ENCODE data around the gene CR1. TPM values are rescaled to one million over a fixed set of nuclear protein-coding genes. Genes with fewer than 3 reads are reported as not detected.
"Not testable (repeated sequence)": the region's sequence is repeated elsewhere in the genome, so short reads cannot be mapped to it uniquely, and the experiment has no call there.

Gene CR1
- total RNA-seq, 1 donor from 2014 or later: 0.13 TPM

DNA sequence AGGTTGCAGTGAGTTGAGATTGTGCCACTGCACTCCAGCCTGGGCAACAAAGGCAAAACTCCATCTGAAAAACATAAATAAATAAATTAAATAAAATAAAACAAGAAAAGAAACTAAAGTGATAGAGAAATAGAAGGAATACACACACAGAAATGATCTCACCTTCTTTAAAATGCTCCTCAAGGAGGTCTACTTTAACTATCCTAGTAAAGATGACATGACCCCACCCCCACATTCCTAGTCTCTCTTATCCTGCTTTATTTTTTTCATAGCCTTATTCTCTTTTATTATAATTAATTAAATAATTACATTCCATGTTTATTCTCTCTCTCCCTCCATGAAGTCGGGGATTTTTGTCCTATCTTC, 131.0 kb downstream of the CR1 start:
- Histone ChIP-seq H3K4me3 (ENCODE audit: low read depth, low read length) (no peak overlapping the region), H3K36me3 (ENCODE audit: control insufficient read depth, insufficient read depth, low read length) (no peaks in the 10 kb centered on the region), H3K27me3 (ENCODE audit: control insufficient read depth, insufficient read depth, low read length) (no peaks in the 10 kb centered on the region)
- TF ChIP-seq, protein P1, sequence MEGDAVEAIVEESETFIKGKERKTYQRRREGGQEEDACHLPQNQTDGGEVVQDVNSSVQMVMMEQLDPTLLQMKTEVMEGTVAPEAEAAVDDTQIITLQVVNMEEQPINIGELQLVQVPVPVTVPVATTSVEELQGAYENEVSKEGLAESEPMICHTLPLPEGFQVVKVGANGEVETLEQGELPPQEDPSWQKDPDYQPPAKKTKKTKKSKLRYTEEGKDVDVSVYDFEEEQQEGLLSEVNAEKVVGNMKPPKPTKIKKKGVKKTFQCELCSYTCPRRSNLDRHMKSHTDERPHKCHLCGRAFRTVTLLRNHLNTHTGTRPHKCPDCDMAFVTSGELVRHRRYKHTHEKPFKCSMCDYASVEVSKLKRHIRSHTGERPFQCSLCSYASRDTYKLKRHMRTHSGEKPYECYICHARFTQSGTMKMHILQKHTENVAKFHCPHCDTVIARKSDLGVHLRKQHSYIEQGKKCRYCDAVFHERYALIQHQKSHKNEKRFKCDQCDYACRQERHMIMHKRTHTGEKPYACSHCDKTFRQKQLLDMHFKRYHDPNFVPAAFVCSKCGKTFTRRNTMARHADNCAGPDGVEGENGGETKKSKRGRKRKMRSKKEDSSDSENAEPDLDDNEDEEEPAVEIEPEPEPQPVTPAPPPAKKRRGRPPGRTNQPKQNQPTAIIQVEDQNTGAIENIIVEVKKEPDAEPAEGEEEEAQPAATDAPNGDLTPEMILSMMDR (IDR thresholded peaks at IDR 0.05; ENCODE audit: insufficient read depth, low read length, poor library complexity, severe bottlenecking): no peak
- no peak for DNase-seq (ENCODE audit: low read depth)

DNA sequence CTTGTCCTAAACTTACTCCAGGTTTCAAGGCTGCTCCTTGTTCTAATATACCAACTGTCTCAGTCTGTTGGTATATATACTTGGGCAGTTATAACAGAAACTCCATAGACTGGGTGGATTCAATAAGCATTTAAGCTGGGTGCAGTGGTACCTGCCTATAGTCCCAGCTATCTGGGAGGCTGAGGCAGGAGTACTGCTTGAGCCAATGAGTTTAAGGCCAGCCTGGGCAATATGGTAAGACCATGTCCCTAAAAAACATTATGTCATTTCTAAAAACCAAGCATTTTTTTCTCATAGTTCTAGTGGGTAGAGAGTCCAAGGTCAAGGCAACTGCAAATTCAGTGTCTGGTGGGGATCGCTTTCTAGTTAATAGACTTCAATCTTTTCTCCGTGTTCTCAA, 131.5 kb downstream of the CR1 start:
- DNase-seq (ENCODE audit: low read depth): no peak
- no peaks in the 10 kb centered on the region for H3K27me3 ChIP-seq (ENCODE audit: control insufficient read depth, insufficient read depth, low read length)
- H3K36me3 ChIP-seq (ENCODE audit: control insufficient read depth, insufficient read depth, low read length): no peaks in the 10 kb centered on the region
- TF ChIP-seq, protein P1 (IDR thresholded peaks at IDR 0.05; ENCODE audit: insufficient read depth, low read length, poor library complexity, severe bottlenecking): no peak
- no peak overlapping the region for H3K4me3 ChIP-seq (ENCODE audit: low read depth, low read length)

DNA sequence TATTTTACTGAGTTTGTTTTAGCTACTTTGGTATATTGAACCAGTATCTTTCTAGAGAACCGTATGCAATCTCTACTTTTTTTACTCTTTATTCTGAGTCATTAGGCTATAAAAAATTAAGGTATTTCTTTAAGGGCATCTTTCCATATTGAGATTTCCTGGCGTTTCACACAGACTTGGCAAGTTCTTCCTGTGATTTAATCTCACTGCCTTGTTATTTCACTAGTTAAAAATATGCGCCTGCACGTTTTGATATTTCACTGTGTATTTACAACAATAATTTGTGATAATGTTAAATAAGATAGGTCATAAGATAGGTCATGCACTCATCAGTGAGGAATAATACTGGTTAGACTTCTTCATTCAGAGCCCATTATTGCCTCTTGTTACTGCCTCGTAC, 132.8 kb downstream of the CR1 start:
- Histone ChIP-seq H3K27me3 (ENCODE audit: control insufficient read depth, insufficient read depth, low read length) (no peaks in the 10 kb centered on the region), H3K36me3 (ENCODE audit: control insufficient read depth, insufficient read depth, low read length) (no peaks in the 10 kb centered on the region), H3K4me3 (ENCODE audit: low read depth, low read length) (no peak overlapping the region)
- no peak for DNase-seq (ENCODE audit: low read depth)
- TF ChIP-seq, protein P1 (IDR thresholded peaks at IDR 0.05; ENCODE audit: insufficient read depth, low read length, poor library complexity, severe bottlenecking): no peak

DNA sequence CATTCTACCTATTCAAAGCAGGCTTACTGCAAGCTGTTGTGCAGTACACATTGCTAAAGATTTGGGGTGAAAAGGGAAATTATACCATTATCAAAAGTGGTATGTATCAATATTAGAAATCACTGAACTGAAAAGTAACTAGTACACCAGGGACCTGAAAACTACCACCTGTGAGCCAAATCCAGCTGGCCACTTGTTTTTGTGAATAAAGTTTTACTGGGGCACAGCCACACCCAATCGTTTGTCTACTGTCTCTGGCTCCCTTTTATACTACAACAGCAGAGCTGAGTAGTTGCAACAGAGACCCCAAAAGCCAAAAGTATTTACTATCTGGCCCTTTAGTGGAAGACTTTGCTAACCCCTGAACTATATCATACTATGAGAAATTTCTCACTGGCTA, 135.2 kb downstream of the CR1 start:
- Histone ChIP-seq H3K4me3 (ENCODE audit: low read depth, low read length) (no peak overlapping the region), H3K36me3 (ENCODE audit: control insufficient read depth, insufficient read depth, low read length) (no peaks in the 10 kb centered on the region), H3K27me3 (ENCODE audit: control insufficient read depth, insufficient read depth, low read length) (no peaks in the 10 kb centered on the region)
- no peak for DNase-seq (ENCODE audit: low read depth)
- TF ChIP-seq, protein P1 (IDR thresholded peaks at IDR 0.05; ENCODE audit: insufficient read depth, low read length, poor library complexity, severe bottlenecking): no peak

DNA sequence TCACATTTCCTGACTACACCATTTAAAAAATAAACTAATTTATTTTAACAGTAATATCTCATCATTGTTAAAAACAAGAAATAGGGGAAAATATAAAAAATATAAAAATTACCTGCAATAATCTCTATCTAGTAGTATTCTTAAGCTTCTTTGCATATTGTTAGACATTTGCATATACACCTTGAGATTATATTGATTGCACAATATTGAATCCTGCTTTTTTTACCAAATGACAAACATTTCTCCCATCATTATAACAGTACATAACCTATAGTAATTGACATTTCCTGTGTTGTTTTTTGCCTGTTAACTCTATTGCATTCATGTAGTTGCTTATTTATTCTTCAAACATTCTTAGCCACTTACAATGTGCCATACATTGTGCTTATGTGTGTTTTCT, 137.3 kb downstream of the CR1 start:
- TF ChIP-seq, protein P1 (IDR thresholded peaks at IDR 0.05; ENCODE audit: insufficient read depth, low read length, poor library complexity, severe bottlenecking): no peak
- Histone ChIP-seq H3K36me3 (ENCODE audit: control insufficient read depth, insufficient read depth, low read length) (no peaks in the 10 kb centered on the region), H3K4me3 (ENCODE audit: low read depth, low read length) (no peak overlapping the region), H3K27me3 (ENCODE audit: control insufficient read depth, insufficient read depth, low read length) (no peaks in the 10 kb centered on the region)
- DNase-seq (ENCODE audit: low read depth): no peak

DNA sequence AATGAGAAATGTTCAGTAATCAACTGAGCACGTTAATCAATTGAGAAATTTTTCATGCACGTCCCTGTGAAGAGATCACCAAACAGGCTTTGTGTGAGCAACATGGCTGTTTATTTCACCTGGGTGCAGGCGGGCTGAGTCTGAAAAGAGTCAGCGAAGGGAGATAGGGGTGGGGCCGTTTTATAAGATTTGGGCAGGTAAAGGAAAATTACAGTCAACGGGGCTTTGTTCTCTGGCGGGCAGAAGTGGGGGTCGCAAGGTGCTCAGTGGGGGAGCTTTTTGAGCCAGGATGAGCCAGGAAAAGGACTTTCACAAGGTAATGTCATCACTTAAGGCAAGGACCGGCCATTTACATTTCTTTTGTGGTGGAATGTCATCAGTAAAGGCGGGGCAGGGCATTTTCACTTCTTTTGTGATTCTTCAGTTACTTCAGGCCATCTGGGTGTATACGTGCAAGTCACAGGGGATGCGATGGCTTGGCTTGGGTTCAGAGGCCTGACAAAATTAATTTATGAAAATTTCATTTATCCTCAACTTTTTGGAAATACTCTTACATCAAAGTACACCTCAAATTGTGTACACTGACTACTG, 137.8 kb downstream of the CR1 start:
- not testable (repeated sequence) for DNase-seq (ENCODE audit: low read depth); H3K36me3 ChIP-seq (ENCODE audit: control insufficient read depth, insufficient read depth, low read length); H3K27me3 ChIP-seq (ENCODE audit: control insufficient read depth, insufficient read depth, low read length); H3K4me3 ChIP-seq (ENCODE audit: low read depth, low read length)

DNA sequence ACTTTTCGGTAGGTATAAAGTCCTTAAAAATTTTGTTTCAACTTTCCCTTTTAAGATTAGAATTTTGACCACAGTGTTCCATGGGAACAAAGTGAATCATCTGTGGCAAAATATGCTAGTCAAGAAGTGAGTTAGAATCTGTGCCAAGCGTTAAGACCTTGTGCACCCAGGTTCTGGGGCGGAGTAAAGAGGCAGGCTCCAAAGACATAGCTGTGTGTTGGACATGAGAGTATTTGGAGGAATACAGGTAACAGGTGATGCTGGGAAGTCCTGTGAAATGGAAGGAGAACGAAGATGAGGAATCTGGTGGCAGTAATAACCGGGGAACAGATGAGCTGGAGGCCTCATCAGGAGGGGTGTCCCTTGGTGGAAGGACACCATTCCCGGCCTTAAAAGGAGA, 138.3 kb downstream of the CR1 start:
- not testable (repeated sequence) for H3K4me3 ChIP-seq (ENCODE audit: low read depth, low read length); H3K27me3 ChIP-seq (ENCODE audit: control insufficient read depth, insufficient read depth, low read length); H3K36me3 ChIP-seq (ENCODE audit: control insufficient read depth, insufficient read depth, low read length); DNase-seq (ENCODE audit: low read depth)

DNA sequence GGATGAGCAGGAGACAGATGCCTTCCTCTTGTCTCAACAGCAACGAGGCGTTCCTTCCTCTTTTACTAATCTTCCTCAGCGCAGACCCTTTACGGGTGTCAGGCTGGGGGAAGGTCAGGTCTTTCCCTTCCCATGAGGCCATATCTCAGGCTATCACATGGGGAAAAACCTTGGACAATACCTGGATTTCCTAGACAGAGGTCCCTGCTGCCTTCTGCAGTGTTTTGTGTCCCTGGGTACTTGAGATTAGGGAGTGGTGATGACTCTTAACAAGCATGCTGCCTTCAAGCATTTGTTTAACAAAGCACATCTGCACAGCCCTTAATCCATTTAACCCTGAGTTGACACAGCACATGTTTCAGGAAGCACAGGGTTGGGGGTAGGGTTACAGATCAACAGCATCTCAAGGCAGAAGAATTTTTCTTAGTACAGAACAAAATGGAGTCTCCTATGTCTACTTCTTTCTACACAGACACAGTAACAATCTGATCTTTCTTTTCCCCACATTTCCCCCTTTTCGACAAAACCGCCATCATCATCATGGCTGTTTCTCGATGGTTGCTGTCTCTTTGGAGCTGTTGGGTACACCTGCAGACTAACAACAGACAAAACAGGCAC, 139.7 kb downstream of the CR1 start:
- DNase-seq (ENCODE audit: low read depth); H3K4me3 ChIP-seq (ENCODE audit: low read depth, low read length); H3K36me3 ChIP-seq (ENCODE audit: control insufficient read depth, insufficient read depth, low read length); H3K27me3 ChIP-seq (ENCODE audit: control insufficient read depth, insufficient read depth, low read length): not testable (repeated sequence)

DNA sequence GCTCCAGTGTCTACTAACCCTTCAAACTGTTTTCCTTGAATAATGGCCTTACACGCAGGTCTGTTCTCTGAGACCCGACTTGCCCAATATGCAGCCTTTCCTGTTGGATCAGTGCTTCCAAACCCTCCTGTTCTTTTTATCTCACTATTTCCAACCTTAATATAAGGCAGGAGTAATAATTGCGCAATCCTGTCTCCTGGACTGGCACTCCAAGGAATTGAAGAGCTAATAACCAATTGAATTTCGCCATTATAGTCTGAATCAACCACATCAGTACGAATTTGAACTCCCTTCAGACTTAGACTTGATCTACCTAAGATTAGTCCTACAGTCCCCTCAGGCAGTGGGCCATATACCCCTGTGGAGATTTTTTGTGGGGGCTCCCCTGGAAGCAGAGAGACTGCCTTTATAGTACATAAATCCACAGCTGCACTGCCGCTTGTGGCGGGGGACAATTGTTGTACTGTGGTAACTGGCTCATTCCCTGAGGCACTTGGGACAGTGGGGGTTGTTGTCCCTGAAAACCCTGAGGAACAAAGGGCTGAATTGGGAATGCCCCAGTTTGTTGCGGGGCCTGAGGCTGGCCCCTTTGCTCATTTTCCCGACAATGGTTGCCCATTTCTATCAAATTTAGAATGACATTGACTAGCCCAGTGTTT, 142.7 kb downstream of the CR1 start:
- DNase-seq (ENCODE audit: low read depth); H3K36me3 ChIP-seq (ENCODE audit: control insufficient read depth, insufficient read depth, low read length); H3K4me3 ChIP-seq (ENCODE audit: low read depth, low read length); H3K27me3 ChIP-seq (ENCODE audit: control insufficient read depth, insufficient read depth, low read length): not testable (repeated sequence)
